ENCODE measurements around the gene CD180.

Gene CD180

DNA sequence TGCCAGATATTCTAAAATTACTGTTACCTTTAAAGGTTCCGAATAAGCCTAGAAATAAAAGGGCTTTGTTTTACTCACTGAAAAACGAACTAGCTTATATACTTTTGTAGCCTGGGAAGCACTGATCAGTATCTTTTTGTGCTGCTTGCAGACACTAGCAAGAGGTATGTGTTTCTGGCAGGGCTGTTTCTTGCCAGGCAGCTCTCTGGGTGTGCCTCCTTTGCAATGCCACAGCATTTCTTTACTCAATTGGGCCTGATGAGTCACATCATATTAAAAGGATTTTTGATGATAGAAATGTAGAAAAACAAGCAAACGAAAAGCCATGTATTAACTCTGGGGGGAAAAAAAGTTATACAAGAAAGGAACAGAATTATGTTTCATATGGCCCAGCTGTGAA lies 35.6 kb downstream of the CD180 start:
- peak in 1 of 2 donors; percentile 8 for DNase-seq (ENCODE audit: low read depth in 2 of 2)

DNA sequence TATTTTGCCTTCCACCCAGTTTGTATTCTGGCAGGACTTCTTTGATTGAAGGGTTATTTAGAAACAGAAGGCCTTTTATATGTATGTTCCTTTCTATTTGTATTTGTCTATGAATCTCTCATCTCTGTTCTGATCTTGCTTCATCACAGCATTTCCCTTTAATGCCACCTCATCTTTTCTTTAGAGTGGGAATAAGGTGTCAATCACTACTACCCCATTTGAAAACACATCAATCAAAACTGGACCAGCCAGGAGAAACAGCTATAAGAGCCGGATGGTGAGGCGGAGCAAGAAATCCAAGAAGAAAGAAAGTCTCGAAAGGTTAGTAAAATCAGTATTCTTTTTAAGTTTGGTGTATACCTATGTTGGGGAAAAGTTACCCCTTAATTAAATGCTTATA lies 36.3 kb downstream of the CD180 start:
- no peak for DNase-seq (ENCODE audit: low read depth in 2 of 2)

DNA sequence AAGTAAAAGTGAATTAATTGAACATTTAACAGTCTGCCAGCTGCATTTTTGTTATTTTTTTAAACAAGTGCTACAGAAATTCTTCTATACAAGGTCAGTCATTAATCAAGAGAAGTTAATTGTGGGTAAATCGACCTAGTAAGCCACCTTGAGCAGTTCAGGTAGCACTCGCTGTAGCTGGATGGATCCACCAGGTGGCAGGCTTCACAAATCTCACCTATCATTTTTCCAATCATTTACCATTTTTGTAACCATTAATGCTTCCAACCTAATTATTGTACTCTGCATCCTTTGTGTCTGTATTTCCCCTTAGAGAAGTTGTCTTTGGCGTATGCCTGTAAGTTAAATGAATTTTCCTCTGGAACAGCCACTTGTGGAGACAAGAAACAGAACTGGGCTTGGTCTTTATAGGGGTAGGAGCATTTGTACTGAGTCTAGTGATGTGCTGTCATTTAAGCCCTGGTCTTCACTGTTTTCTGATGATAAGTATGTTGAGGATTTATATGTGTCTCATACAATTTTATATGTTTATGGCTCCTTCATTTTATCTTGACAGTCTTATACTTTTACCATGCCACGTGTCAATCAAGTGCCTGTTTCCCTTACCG lies 39.5 kb downstream of the CD180 start:
- DNase-seq (ENCODE audit: low read depth in 2 of 2), result peak in 1 of 2 donors; percentile 26

DNA sequence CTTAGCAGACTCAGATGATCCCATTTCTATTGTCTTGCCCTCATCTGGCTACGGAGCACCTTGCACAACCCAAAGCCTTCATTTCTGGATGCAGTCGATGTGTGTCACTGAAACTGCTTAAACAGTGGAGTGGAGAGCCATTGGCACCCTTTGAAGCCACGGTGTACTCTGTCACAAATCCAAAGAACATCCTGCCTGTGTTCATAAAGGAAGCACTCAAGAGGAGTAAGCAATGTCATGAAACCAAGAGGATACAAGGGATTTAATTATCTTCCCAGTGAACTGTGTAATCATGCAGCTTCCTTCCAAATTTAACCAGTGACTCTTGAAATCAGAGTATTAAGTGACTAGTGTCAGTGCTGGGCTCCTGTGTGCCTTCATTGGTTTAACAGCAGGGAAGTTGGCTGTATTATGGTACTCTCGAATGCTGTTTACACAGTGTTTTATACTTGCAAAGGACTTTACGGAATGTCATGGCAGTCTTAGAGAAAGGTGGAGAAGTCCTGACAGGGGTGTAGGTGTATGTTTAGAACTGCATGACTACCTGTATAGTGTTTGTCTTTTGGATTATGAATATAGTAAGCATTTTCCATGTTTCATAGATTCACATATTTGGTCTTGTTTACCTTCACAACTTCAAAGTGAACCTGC lies 41.9 kb downstream of the CD180 start:
- no peak for DNase-seq (ENCODE audit: low read depth in 2 of 2)

DNA sequence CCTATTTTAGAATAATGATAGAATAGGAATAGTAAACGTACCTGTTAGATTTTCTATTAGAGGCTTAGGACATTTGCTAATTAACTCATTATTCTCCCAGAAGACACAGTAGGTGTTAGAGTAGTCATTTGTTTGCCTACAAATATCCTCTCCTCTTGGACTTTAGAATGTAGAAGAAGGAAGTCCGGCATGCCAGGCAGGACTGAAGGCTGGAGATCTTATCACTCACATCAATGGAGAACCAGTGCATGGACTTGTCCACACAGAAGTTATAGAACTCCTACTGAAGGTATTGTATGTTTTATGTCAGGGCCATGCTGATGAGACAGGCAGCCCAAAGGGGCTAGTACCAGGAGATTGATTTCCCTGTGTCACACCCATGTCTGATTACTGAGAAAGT lies 43.3 kb downstream of the CD180 start:
- DNase-seq (ENCODE audit: low read depth in 2 of 2), result no peak

DNA sequence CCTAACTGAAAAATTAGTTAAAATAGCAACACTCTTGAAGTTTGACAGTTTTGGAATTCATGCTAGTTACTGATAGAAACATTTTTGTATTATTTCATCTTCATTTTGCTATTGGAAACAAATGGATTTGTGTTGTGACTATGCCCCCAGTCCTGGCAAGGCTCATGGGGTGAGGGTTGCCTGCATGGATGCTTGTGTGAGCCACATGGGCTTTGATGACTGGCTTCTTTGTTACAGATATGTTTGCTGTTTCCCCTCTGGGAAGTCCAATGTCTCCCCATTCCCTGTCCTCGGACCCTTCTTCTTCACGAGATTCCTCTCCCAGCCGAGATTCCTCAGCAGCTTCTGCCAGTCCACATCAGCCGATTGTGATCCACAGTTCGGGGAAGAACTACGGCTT lies 44.2 kb downstream of the CD180 start:
- no peak for DNase-seq (ENCODE audit: low read depth in 2 of 2)

DNA sequence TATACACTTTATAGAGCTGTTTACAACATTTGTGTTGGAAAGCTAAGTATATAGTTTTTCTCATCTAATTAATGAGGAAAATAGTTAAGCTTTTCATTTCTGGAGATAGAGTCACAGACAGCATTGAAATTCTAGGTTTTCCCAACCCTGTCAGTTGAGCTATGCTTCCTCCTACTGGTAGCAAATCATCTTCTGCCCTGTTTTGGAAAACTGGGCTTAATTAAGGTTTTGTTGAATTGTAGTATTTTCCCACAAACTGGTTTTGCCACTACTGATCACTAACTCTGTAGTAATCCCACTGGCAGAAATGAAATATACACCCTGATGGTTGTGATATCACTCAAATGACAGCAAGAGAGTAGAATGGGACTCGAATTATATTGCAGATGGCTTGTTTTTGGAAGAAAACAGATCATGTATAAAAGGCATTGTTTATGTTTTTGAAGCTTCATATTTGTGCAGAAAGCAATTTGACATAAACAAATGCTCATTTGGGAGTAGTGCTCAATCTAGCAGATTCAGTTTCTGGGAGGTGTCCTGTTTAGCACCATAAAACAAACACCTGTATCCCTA lies 46.6 kb downstream of the CD180 start:
- no peak for DNase-seq (ENCODE audit: low read depth in 2 of 2)

DNA sequence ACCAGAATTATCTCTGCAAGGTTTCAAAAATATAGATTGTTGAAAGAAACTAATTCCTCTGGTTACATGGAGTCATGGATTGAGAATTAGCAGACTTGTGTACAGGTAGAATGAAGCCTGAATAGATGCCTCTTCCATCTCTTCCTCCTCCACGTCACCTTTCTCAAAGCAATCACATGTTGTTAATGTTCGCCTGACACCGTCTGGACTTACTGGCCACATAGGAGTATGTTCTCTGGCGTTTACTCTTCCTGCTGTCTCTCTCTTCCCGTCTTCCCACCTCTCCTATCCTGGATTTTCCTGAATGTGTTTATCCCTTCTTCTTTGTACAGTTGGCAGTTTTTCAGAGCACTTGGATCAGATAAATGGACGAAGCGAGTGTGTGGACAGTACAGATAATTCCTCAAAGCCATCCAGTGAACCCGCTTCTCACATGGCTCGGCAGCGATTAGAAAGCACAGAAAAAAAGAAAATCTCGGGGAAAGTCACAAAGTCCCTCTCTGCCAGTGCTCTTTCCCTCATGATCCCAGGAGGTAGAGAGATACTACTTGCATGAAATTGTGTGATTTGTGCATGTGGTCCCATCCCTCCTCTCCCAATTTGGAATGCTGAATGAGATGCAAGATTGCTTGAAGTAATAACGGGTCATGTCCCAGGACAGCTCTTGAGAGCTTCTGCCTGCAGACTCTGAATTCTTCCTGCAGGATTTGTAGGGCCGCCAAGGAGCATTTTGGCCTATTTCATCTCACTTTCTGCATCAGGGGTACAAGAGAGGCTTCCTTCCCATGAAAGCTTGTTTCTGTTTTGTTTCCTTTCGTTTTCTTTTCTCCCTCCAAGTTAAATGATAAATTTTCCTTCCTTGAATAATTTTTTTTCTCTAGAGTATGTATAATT lies 47.3 kb downstream of the CD180 start:
- no peak for DNase-seq (ENCODE audit: low read depth in 2 of 2)

DNA sequence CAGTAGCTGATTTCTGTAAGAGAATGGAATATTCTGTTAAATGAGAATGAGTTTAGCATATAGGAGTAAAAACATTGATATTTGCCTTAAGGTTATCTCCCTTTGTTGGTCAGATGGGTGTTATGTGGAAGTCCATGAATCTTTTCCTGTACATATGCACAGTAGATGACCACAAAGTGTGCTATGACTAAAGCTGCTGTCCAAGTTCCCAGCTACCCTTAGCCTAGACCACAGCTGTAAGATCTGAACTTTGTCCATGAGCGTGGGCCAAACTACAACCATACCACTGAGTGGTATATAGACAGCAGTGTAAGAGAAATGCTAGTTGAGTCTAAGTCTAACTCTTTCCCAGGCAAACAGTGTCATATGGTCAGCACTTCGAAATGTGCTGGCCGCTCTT lies 48.8 kb downstream of the CD180 start:
- no peak for DNase-seq (ENCODE audit: low read depth in 2 of 2)

DNA sequence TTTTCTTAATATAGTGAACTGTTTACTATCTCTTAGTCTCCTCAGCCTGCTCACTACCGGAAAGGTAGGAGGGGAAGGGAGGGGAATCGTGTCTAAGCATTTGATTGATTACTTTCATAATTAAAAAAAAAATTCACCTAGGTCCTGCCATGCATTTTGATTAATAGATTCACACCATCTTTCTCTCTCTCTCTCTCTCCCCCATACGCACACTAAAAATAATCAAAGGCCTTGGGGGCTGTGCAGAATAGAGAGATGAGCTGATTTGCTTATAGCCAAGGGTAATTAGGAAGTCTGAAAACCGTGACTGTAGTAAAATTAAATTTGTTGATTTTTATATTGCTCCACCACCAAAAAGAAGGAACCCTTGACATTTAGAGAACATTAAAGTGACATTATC lies 49.6 kb downstream of the CD180 start:
- DNase-seq (ENCODE audit: low read depth in 2 of 2), result no peak

DNA sequence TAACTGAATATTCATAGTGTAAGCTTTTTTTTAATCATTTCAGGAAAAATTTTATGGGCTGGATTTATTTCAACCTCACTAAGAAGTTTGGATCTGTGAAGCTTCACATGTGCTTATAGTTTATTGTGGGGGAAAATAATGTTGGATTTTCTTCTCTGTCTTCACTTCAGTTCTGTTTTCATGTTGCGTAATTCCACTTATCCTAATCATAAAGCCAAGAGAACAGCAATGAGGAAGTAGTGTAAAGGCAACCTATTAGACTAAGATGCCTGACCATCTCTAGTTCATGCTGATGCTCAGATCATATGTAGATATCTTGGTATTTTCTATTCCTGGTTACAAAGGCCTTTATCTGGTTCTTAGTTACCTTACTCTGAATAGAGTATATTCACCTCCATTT lies 50.0 kb downstream of the CD180 start:
- DNase-seq (ENCODE audit: low read depth in 2 of 2), result no peak

DNA sequence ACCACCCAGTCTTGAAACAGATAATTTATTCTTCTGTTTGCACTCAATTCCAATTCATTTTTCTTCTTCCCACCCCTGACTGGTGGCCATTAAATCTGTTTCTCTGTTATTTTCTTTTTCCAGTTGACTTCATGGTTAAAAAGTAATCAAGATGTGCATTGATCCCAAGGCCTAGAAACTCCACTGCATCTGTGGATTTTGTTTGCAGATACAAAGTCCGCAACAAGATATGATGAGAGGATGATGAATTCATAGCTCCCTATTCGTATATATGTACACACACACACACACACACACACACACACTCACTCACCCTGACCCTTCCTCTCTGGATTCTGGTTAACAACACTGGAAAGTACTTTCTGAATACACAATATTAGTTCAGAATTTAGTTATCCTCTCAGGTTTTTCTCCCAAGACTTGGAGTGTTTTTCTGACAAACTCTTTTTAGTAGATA lies 52.4 kb downstream of the CD180 start:
- no peak for DNase-seq (ENCODE audit: low read depth in 2 of 2)

DNA sequence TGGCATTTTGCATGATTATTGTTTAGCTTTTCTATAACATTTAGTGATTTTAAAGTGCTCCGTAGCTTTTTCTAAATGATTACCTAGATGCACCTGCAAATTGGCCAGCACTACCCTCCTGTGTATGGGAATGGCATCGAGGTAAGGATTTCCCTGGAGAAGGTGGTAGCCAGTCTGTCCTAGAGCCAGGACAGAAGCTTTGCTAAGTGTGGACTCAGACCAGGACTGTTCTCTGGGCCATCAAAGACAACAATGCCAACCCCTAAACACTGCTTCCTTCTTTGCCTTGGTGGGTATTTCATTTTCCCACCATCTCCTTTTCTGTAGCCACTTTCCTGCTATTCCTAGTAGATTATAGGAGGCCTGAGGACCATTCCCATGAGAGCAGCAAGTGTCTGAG lies 53.0 kb downstream of the CD180 start:
- DNase-seq (ENCODE audit: low read depth in 2 of 2), result no peak

DNA sequence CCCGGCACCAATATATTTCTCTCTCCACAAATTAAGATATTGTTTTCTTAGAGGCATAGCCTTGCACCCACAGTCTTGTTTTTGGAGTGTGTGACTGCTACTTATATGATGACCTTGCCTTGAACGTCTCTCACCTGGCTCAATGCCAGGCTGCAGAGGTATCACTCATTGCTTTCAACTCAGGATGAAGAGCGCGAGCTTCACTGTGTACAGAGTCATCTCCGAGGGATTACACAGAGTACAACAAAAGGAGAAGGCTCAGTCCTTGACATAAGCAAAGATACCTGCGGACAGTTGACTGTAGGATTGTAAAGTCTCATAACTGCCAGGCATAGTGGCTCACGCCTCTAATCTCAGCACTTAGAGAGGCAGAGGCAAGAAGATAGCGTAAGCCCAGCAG lies 53.8 kb downstream of the CD180 start:
- DNase-seq (ENCODE audit: low read depth in 2 of 2), result no peak

DNA sequence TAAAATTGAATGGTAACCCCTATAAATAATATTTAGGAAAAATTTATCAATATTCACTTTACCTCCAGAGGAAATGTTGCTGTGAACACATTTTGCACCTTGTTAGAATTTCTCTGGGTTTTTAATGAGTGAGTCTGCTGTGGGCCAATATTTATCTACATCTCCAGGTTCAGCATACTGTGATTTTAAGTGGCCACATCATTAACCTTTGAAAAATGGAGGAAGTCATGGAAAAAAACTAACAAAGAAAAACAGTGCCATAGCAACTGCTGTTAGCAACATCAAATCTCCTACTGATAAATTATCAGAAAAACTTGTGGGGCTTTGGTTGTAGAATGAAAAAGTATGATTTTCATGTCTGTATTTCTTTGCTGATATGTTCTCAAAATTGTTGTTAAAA lies 55.0 kb downstream of the CD180 start:
- DNase-seq (ENCODE audit: low read depth in 2 of 2), result no peak

DNA sequence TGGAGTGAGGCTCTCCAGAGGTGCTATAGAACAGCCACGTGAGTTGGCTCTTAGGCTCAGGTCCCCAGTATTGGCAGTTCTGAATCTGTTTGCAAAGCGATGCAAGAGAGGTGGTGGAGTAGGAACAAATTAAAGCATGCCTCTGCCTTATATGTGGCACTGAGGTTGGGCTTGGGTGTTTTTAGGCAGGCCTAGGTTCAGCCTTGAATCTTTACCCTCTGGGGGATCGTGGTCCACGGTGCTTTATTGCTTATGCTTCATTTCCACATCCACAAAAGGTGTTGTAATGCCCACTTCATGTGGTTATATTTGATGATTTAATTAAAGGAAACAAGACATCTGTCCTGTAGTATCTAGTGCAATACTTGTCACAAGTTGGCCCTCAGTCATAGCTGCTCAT lies 56.2 kb downstream of the CD180 start:
- DNase-seq (ENCODE audit: low read depth in 2 of 2), result no peak

DNA sequence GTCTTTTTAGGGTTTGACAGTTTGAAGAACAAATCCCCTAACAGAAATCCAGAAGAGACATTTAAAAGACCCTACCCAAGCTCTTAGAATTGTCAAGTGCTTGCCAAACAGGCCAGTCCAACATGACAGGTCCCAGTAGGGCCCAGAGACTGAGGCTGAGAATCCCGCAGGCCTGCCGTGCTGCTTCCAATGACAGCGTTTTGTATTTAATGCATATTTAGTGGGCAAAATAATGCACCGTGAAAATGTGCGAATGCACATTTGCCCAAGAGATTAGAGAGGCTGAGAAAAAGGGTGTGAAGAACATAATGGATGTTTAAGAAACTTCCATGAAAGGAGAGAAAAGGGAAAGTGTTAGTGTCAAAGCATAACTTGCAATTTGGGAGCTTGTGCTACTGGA lies 57.6 kb downstream of the CD180 start:
- DNase-seq (ENCODE audit: low read depth in 2 of 2), result no peak

DNA sequence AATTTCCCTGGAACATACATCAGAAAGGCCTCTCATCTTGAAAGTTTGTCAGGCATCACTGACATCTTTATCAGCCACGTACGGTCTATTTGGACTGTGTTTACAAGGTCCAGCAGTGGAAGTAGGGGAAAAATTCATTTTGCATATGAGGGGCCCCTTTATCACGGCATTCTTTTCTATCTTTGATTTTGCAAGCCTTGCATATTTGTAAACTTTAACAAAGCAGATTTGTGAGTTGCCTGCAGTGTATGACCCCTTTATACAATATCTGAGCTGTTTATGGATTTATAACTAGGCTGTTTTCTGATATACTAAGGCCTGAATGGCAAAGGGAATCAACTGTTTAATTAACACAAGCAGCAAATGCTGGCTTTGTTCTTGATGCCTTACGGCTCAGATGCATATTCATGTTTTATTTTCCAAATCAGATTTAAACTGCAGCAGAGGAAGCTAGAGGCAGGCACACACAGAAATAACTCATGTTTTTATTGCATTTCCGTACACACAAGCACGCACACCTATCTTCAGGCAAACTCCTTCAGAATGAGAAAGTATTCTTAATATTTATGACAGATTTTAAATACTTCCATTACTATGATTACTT lies 61.1 kb downstream of the CD180 start:
- no peak for DNase-seq (ENCODE audit: low read depth in 2 of 2)

DNA sequence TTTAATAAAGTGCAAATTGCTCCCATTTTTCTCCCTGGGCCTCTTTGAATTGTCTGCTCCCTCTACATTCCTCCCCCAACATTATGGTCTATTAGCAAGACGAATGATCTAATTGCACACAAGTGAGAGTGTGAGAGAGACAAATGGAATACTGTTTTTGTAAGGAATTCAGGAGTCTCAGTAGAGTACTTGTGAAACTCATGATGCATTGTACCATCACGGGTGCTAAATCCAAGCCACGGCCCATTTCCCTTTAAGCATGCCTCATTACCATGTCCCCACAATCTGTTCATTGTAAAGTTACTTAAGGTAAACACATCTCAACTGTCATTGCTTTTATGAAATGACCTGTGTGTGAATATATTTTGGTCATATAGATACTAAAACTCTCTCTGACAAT lies 62.8 kb downstream of the CD180 start:
- DNase-seq (ENCODE audit: low read depth in 2 of 2), result no peak

DNA sequence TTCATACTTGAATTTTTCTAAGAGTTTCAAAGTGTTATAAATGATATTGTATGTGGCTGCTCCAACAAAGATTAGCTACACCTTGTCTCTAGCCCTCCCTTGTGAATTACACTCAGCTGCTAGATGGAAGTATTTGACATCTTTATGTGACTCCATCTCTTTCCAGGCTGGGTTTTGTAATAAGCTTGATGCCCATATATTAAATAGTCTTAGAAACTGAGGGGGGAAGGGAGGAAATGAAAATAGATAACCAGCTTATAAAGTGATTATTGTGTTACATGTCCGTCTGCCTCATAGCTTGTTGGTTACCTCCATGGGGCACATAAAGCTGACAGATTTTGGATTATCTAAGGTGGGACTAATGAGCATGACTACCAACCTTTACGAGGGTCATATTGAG lies 63.4 kb downstream of the CD180 start:
- DNase-seq (ENCODE audit: low read depth in 2 of 2), result no peak

DNA sequence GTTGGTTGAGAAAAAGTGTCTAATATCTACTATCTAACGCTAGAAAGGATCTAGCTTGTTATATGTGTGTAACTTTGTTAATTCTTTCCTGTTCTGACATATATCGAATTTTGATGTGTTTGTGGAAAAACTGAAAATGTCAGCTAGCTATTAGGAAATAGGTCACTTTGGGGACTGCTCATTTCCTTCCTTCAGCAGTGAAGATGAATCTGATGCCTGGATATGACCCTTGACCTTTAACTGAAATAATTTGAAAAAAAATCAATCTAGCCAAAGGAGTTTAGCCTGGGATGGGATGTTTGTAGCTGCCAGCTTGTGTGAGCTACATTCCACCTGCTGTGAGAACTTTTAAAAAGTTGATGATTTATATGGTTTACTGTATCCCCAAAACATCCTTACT lies 66.8 kb downstream of the CD180 start:
- DNase-seq (ENCODE audit: low read depth in 2 of 2), result no peak
